Thyroid gland (tissue), 4 donors: ENCODE measurements around the gene LOXHD1.

Experiments used
- POLR2A ChIP-seq, 2 donors: fragments of 450-650 bp; IDR thresholded peaks; one replicate each; pipeline ENCODE4 v1.6.1; 2017; ENCODE audit warnings: antibody characterized with exemption in 2 of 2, mild to moderate bottlenecking in 2 of 2, moderate library complexity in 1 of 2
- TF ChIP-seq, protein P1 (sequence below), 6 experiments: fragments of 200-600 bp in 3 of 6; fragments of 450-650 bp in 3 of 6; sonication (generic) in 3 of 6; IDR thresholded peaks; one replicate each; pipeline ENCODE4 v1.5.1; 2016 to 2019; ENCODE audit warnings: antibody characterized with exemption in 6 of 6, mild to moderate bottlenecking in 2 of 6, inconsistent platforms in 1 of 6, moderate library complexity in 1 of 6

DNA sequence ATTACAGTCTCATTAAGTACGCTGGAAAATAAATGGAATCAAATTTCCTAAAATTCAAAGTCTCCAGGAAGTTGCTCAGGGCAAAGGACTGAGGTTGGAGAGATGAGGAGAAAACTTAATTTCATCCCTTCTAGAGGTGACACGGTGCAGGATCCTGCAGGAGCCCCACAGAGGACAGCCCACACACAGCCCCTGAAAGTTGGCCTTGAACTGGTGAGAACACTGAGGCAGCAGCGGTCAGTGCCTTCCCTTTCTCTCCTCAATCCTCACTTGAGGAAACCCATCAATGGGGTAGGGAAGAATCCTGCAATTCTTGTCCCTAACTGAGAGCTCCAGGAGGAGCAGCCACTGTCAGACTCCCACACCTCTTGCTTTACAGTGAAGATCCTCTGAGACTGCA lies 37.5 kb downstream of the LOXHD1 start:
- TF ChIP-seq POLR2A (IDR thresholded peaks at IDR 0.05) = no peak
- TF ChIP-seq, protein P1, sequence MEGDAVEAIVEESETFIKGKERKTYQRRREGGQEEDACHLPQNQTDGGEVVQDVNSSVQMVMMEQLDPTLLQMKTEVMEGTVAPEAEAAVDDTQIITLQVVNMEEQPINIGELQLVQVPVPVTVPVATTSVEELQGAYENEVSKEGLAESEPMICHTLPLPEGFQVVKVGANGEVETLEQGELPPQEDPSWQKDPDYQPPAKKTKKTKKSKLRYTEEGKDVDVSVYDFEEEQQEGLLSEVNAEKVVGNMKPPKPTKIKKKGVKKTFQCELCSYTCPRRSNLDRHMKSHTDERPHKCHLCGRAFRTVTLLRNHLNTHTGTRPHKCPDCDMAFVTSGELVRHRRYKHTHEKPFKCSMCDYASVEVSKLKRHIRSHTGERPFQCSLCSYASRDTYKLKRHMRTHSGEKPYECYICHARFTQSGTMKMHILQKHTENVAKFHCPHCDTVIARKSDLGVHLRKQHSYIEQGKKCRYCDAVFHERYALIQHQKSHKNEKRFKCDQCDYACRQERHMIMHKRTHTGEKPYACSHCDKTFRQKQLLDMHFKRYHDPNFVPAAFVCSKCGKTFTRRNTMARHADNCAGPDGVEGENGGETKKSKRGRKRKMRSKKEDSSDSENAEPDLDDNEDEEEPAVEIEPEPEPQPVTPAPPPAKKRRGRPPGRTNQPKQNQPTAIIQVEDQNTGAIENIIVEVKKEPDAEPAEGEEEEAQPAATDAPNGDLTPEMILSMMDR (IDR thresholded peaks at IDR 0.05) = no peak
